ENCODE data around the gene ENOX2.

ENOX2 gene

GRCh38 chrX:130861462-130861861, 41.5 kb downstream of the ENOX2 start:
- TF ChIP-seq ESRRG (CRISPR knock-in tag; IDR thresholded peaks at IDR 0.05), result no peak
- no peak for TF ChIP-seq PATZ1 (CRISPR knock-in tag; IDR thresholded peaks at IDR 0.05; ENCODE audit: borderline replicate concordance)
- no peak for TF ChIP-seq PPARA (CRISPR knock-in tag; IDR thresholded peaks at IDR 0.05; ENCODE audit: borderline replicate concordance)
- no peak for TF ChIP-seq ZNF565 (CRISPR knock-in tag; conservative IDR thresholded peaks at IDR 0.05; ENCODE audit: low read depth)
- TF ChIP-seq ZNF8 (CRISPR knock-in tag; IDR thresholded peaks at IDR 0.05), result no peak
- TF ChIP-seq BACH2 (CRISPR knock-in tag; IDR thresholded peaks at IDR 0.05; ENCODE audit: borderline replicate concordance), result no peak
- no peak for TF ChIP-seq ZFP3 (CRISPR knock-in tag; IDR thresholded peaks at IDR 0.05)
- no peak for TF ChIP-seq CSDC2 (CRISPR knock-in tag; IDR thresholded peaks at IDR 0.05)
- no peak for TF ChIP-seq CREB5 (CRISPR knock-in tag; IDR thresholded peaks at IDR 0.05; ENCODE audit: low read depth)
- no peak for TF ChIP-seq ZC3H10 (CRISPR knock-in tag; IDR thresholded peaks at IDR 0.05)
- no peak for TF ChIP-seq ARNTL (CRISPR knock-in tag; IDR thresholded peaks at IDR 0.05; ENCODE audit: borderline replicate concordance, low read depth)
- TF ChIP-seq RARB (CRISPR knock-in tag; IDR thresholded peaks at IDR 0.05), result no peak
- TF ChIP-seq ISL1 (CRISPR knock-in tag; IDR thresholded peaks at IDR 0.05), result no peak
- TF ChIP-seq GLIS3 (CRISPR knock-in tag; IDR thresholded peaks at IDR 0.05), result no peak
- TF ChIP-seq ZNF70 (CRISPR knock-in tag; IDR thresholded peaks at IDR 0.05), result no peak
- TF ChIP-seq TOX (CRISPR knock-in tag; IDR thresholded peaks at IDR 0.05; ENCODE audit: borderline replicate concordance), result no peak
- no peak for TF ChIP-seq OSR1 (CRISPR knock-in tag; IDR thresholded peaks at IDR 0.05)
- TF ChIP-seq CSRNP3 (CRISPR knock-in tag; IDR thresholded peaks at IDR 0.05), result no peak
- no peak for TF ChIP-seq TSHZ2 (CRISPR knock-in tag; IDR thresholded peaks at IDR 0.05)
- ATAC-seq, result no peak

GRCh38 chrX:130857207-130857606, 45.8 kb downstream of the ENOX2 start:
- ATAC-seq, result no peak
- TF ChIP-seq ARNTL (CRISPR knock-in tag; IDR thresholded peaks at IDR 0.05; ENCODE audit: borderline replicate concordance, low read depth) (no peak), PPARA (CRISPR knock-in tag; IDR thresholded peaks at IDR 0.05; ENCODE audit: borderline replicate concordance) (no peak), ESRRG (CRISPR knock-in tag; IDR thresholded peaks at IDR 0.05) (no peak), ZNF70 (CRISPR knock-in tag; IDR thresholded peaks at IDR 0.05) (no peak), CSRNP3 (CRISPR knock-in tag; IDR thresholded peaks at IDR 0.05) (no peak), TCF4 (CRISPR knock-in tag; IDR thresholded peaks at IDR 0.05; ENCODE audit: borderline replicate concordance) (no peak), ZFP3 (CRISPR knock-in tag; IDR thresholded peaks at IDR 0.05) (no peak), CREB5 (CRISPR knock-in tag; IDR thresholded peaks at IDR 0.05; ENCODE audit: low read depth) (no peak), ZNF565 (CRISPR knock-in tag; conservative IDR thresholded peaks at IDR 0.05; ENCODE audit: low read depth) (no peak), BACH2 (CRISPR knock-in tag; IDR thresholded peaks at IDR 0.05; ENCODE audit: borderline replicate concordance) (no peak), RARB (CRISPR knock-in tag; IDR thresholded peaks at IDR 0.05) (no peak), ZC3H10 (CRISPR knock-in tag; IDR thresholded peaks at IDR 0.05) (no peak), ISL1 (CRISPR knock-in tag; IDR thresholded peaks at IDR 0.05) (no peak), OSR1 (CRISPR knock-in tag; IDR thresholded peaks at IDR 0.05) (no peak), TOX (CRISPR knock-in tag; IDR thresholded peaks at IDR 0.05; ENCODE audit: borderline replicate concordance) (no peak), GLIS3 (CRISPR knock-in tag; IDR thresholded peaks at IDR 0.05) (no peak)

Measured in SK-N-SH treated with all-trans-retinoic acid at 6 μM for 48 hours (cell line).